ENCODE measurements around the gene FBXO33.
"Not testable (repeated sequence)": the region's sequence is repeated elsewhere in the genome, so short reads cannot be mapped to it uniquely, and the experiment has no call there.

The FBXO33 gene

DNA sequence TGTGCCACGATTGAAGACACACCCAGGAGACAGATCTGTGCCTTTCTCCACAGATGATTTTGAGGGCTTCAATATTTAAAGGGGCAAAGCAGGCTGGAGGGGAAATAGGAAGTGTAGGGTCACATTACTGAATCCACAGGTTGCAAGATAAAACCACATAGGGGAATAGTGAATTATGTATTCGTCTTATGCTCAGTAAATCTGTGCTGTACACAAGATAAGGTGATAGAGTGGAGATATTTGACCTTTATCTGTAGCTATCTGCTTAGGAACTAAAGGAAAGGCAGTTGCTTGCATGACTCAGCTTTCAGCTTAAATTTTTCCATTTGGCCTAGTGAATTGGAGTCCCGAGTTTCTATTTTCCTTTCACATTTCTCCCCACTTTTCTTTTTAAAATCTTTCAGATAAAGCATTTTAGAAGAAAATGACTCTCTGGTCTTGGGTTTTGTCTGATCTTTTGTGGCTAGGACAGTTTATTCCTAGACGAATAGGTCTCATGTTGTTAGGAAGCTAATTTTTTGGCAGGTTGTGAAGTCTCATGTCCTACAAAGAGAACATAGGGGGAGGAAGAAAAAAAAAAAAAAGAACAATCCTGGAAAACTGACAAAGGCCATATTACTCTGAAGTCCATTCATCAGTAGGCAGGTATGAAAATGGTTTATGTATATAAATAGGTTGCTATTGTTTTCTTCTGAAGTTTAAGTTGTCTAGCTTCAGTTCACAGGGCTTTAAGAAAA lies 55.4 kb downstream of the FBXO33 start:
- Histone ChIP-seq H2AFZ (ENCODE audit: low read depth, low read length) (no peak overlapping the region), H3K4me1 (ENCODE audit: insufficient read depth, low read length) (no peaks in the 10 kb centered on the region), H3K27me3 (ENCODE audit: insufficient read depth, low read length) (no peaks in the 10 kb centered on the region), H3K4me3 (ENCODE audit: low read length) (no peak overlapping the region), H3K9me3 (ENCODE audit: low read length) (no peaks in the 10 kb centered on the region), H3K36me3 (ENCODE audit: insufficient read depth, low read length) (no peaks in the 10 kb centered on the region)

DNA sequence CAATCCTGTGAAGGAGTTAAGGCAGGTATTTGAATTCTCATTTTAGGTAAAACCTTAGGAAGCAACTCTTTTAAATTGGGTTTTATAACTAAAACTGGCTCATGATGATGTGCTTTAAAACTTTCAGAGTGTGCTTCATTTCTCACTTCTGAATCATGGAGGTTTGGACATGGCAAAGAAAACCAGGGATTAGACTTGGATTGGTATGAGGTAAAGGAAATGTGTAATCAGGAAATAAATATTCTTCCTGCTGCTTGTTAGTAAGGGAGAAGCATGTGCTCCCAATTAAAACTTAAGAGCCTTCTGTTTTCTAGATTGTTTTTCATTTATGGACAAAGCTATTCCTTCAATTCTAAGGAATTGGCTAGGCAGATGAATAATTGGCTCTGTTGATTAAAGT lies 57.4 kb downstream of the FBXO33 start:
- Histone ChIP-seq H2AFZ (ENCODE audit: low read depth, low read length) (no peak overlapping the region), H3K9me3 (ENCODE audit: low read length) (no peaks in the 10 kb centered on the region), H3K4me1 (ENCODE audit: insufficient read depth, low read length) (no peaks in the 10 kb centered on the region), H3K4me3 (ENCODE audit: low read length) (no peak overlapping the region), H3K27me3 (ENCODE audit: insufficient read depth, low read length) (no peaks in the 10 kb centered on the region), H3K36me3 (ENCODE audit: insufficient read depth, low read length) (no peaks in the 10 kb centered on the region)

GRCh38 chr14:39372656-39373055 lies 59.6 kb downstream of the FBXO33 start:
- H2AFZ ChIP-seq (ENCODE audit: low read depth, low read length) = no peak overlapping the region
- H3K27me3 ChIP-seq (ENCODE audit: insufficient read depth, low read length) = no peaks in the 10 kb centered on the region
- no peaks in the 10 kb centered on the region for H3K9me3 ChIP-seq (ENCODE audit: low read length)
- H3K36me3 ChIP-seq (ENCODE audit: insufficient read depth, low read length) = no peaks in the 10 kb centered on the region
- H3K4me3 ChIP-seq (ENCODE audit: low read length) = no peak overlapping the region
- peaks cover 13% of the 10 kb centered on the region for H3K4me1 ChIP-seq (ENCODE audit: insufficient read depth, low read length)

DNA sequence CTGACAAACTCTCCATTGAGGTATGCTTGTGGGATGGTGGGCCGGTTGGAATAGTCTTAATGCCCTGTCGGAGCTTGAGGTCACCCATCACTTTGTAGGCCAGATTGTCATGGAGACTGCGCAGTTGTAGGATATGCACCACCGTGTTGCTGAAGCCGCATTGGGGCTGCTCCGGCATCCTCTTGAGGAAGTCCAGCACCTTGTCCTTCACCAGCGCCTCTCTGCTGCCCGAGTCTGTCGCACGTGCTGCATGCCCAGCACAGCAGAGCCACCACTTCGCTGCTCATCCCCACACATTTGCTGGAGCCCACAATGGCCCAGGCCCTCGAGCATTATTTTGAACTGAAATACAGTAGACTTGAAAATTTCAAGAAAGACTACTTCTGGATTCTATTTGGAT lies 61.8 kb downstream of the FBXO33 start:
- no peak overlapping the region for H3K4me3 ChIP-seq (ENCODE audit: low read length)
- H3K27me3 ChIP-seq (ENCODE audit: insufficient read depth, low read length) = no peaks in the 10 kb centered on the region
- H3K9me3 ChIP-seq (ENCODE audit: low read length) = no peaks in the 10 kb centered on the region
- H3K4me1 ChIP-seq (ENCODE audit: insufficient read depth, low read length) = peaks cover 13% of the 10 kb centered on the region
- no peaks in the 10 kb centered on the region for H3K36me3 ChIP-seq (ENCODE audit: insufficient read depth, low read length)
- no peak overlapping the region for H2AFZ ChIP-seq (ENCODE audit: low read depth, low read length)

DNA sequence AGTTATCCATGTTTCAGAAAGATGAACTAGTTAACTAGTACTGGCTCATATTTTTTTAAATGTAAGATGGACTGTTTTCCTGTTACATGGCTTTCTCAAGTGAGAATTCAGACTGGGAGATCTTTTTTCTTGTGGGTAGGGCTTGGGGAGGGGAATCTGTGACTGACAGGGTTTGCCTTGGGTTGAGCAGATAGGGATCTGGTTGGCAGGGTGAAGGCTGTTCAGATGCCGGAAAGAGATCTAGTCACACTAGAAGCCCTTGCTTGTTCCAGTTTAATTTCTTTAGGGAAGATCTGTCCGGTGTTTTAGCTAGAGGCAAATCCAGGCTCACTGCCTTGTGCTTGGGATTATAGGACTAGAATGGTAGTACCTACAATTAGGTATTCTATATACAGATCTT lies 63.2 kb downstream of the FBXO33 start:
- Histone ChIP-seq H2AFZ (ENCODE audit: low read depth, low read length) (no peak overlapping the region), H3K36me3 (ENCODE audit: insufficient read depth, low read length) (no peaks in the 10 kb centered on the region), H3K4me1 (ENCODE audit: insufficient read depth, low read length) (peaks cover 13% of the 10 kb centered on the region), H3K9me3 (ENCODE audit: low read length) (no peaks in the 10 kb centered on the region), H3K4me3 (ENCODE audit: low read length) (no peak overlapping the region), H3K27me3 (ENCODE audit: insufficient read depth, low read length) (no peaks in the 10 kb centered on the region)

GRCh38 chr14:39368261-39368959 lies 63.8 kb downstream of the FBXO33 start:
- Histone ChIP-seq H3K4me3 (ENCODE audit: low read length) (no peak overlapping the region), H3K9me3 (ENCODE audit: low read length) (no peaks in the 10 kb centered on the region), H3K4me1 (ENCODE audit: insufficient read depth, low read length) (peaks cover 13% of the 10 kb centered on the region), H3K36me3 (ENCODE audit: insufficient read depth, low read length) (no peaks in the 10 kb centered on the region), H2AFZ (ENCODE audit: low read depth, low read length) (no peak overlapping the region), H3K27me3 (ENCODE audit: insufficient read depth, low read length) (no peaks in the 10 kb centered on the region)

DNA sequence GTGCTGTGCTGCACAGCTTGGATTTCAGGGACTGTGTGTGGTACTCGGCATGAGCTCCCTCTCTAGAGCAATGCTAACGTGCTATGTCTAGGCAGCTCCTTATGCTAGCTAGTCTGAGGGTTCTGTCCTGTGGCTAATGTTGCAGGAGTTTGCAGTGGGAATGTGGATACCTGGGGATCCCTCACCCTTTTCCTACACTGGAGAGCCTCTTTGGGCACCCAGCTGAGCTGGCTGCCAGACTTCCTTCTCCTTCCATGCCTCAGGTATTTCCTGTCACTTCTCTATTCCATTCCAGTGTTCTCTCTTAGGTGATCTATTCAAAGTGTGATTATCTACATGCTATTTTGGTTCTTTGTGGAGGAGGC lies 64.9 kb downstream of the FBXO33 start:
- no peak overlapping the region for H3K4me3 ChIP-seq (ENCODE audit: low read length)

GRCh38 chr14:39366460-39367386 lies 65.5 kb downstream of the FBXO33 start:
- no peak overlapping the region for H3K4me3 ChIP-seq (ENCODE audit: low read length)
- no peaks in the 10 kb centered on the region for H3K9me3 ChIP-seq (ENCODE audit: low read length)
- no peaks in the 10 kb centered on the region for H3K36me3 ChIP-seq (ENCODE audit: insufficient read depth, low read length)
- no peaks in the 10 kb centered on the region for H3K27me3 ChIP-seq (ENCODE audit: insufficient read depth, low read length)
- peaks cover 13% of the 10 kb centered on the region for H3K4me1 ChIP-seq (ENCODE audit: insufficient read depth, low read length)
- no peak overlapping the region for H2AFZ ChIP-seq (ENCODE audit: low read depth, low read length)

More for the DNA sequence above, 64.9 kb downstream of the FBXO33 start:
- no peaks in the 10 kb centered on the region for H3K36me3 ChIP-seq (ENCODE audit: insufficient read depth, low read length)
- H3K4me1 ChIP-seq (ENCODE audit: insufficient read depth, low read length) = peaks cover 13% of the 10 kb centered on the region
- H2AFZ ChIP-seq (ENCODE audit: low read depth, low read length) = no peak overlapping the region
- H3K27me3 ChIP-seq (ENCODE audit: insufficient read depth, low read length) = no peaks in the 10 kb centered on the region
- no peaks in the 10 kb centered on the region for H3K9me3 ChIP-seq (ENCODE audit: low read length)

DNA sequence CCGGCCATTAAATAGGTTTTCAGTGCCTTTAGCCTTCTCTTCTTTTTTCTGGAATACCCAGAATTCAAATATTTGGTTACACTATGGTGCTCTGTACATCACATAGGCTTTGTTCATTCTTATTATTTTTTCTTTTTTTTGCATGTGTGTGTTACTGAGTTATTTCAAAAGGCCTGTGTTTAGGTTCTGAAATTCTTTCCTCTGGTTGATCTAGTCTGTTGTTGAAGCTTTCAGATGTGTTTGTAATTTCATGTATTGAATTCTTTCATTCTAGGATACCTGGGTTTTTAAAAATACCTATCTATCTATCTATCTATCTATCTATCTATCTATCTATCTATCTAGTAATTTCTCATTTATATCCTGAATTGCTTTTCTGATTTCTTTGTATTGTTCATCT lies 66.9 kb downstream of the FBXO33 start:
- H3K36me3 ChIP-seq (ENCODE audit: insufficient read depth, low read length) = no peaks in the 10 kb centered on the region
- no peak overlapping the region for H3K4me3 ChIP-seq (ENCODE audit: low read length)
- H3K9me3 ChIP-seq (ENCODE audit: low read length) = no peaks in the 10 kb centered on the region
- H3K27me3 ChIP-seq (ENCODE audit: insufficient read depth, low read length) = no peaks in the 10 kb centered on the region
- peaks cover 13% of the 10 kb centered on the region for H3K4me1 ChIP-seq (ENCODE audit: insufficient read depth, low read length)
- no peak overlapping the region for H2AFZ ChIP-seq (ENCODE audit: low read depth, low read length)

- no peak overlapping the region for H3K4me3 ChIP-seq (ENCODE audit: low read length)
- no peaks in the 10 kb centered on the region for H3K27me3 ChIP-seq (ENCODE audit: insufficient read depth, low read length)
- H3K4me1 ChIP-seq (ENCODE audit: insufficient read depth, low read length) = peaks cover 11% of the 10 kb centered on the region
- no peak overlapping the region for H2AFZ ChIP-seq (ENCODE audit: low read depth, low read length)
- H3K9me3 ChIP-seq (ENCODE audit: low read length) = no peaks in the 10 kb centered on the region
- H3K36me3 ChIP-seq (ENCODE audit: insufficient read depth, low read length) = no peaks in the 10 kb centered on the region
Measured at GRCh38 chr14:39364509-39364908, 67.7 kb downstream of the FBXO33 start.

DNA sequence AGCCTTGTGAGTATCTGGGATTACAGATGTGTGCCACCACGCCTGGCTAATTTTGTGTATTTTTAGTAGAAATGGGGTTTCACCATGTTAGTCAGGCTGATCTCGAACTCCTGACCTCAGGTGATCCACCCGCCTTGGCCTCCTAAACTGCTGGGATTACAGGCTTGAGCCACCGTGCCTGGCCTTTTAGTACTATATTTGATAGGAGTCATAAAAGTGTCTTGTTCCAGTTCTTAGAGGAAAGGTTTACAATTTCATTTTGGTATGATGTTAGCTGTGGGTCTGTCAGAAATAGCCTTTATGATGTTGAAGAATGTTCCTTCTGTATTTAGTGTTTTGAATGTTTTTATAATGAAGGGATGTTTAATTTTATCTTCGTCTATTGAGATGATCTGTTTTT lies 70.7 kb downstream of the FBXO33 start:
- not testable (repeated sequence) for H3K4me1 ChIP-seq (ENCODE audit: insufficient read depth, low read length); H3K36me3 ChIP-seq (ENCODE audit: insufficient read depth, low read length); H3K4me3 ChIP-seq (ENCODE audit: low read length); H3K27me3 ChIP-seq (ENCODE audit: insufficient read depth, low read length); H3K9me3 ChIP-seq (ENCODE audit: low read length); H2AFZ ChIP-seq (ENCODE audit: low read depth, low read length)

DNA sequence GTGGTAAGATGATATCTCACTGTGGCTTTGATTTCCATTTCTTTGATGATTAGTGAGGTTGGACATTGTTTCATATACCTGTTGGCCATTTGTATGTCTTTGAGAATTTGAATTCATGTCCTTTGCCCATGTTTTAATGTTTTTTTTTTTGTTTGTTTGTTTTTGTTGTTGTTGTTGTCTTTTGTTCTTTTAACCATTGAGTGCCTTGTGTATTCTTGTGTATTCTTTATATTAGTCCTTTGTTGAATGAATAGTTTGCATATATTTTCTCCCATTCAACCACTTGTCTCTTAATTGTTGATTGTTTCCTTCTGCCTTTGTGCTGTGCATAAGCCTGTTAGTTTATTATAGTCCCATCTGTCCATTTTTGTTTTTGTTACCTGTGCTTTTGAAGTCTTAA lies 71.9 kb downstream of the FBXO33 start:
- no peaks in the 10 kb centered on the region for H3K4me1 ChIP-seq (ENCODE audit: insufficient read depth, low read length)
- H3K9me3 ChIP-seq (ENCODE audit: low read length) = no peaks in the 10 kb centered on the region
- no peaks in the 10 kb centered on the region for H3K27me3 ChIP-seq (ENCODE audit: insufficient read depth, low read length)
- no peaks in the 10 kb centered on the region for H3K36me3 ChIP-seq (ENCODE audit: insufficient read depth, low read length)
- no peak overlapping the region for H2AFZ ChIP-seq (ENCODE audit: low read depth, low read length)
- no peak overlapping the region for H3K4me3 ChIP-seq (ENCODE audit: low read length)

- H3K36me3 ChIP-seq (ENCODE audit: insufficient read depth, low read length); H3K9me3 ChIP-seq (ENCODE audit: low read length); H2AFZ ChIP-seq (ENCODE audit: low read depth, low read length); H3K27me3 ChIP-seq (ENCODE audit: insufficient read depth, low read length); H3K4me1 ChIP-seq (ENCODE audit: insufficient read depth, low read length); H3K4me3 ChIP-seq (ENCODE audit: low read length): not testable (repeated sequence)
Measured at GRCh38 chr14:39359069-39359468, 73.2 kb downstream of the FBXO33 start.
